Left ventricle myocardium inferior (tissue), 1 donor: ENCODE measurements around the gene OR2M5. TPM values are rescaled to one million over a fixed set of nuclear protein-coding genes. Genes with fewer than 3 reads are reported as not detected.

ENCODE experiments used
- DNase-seq: peaks from one replicate; pipeline ENCODE4 v3.0.0-alpha.2; 2020
- H3K27ac ChIP-seq: fragments of 200-600 bp; replicated peaks from 2 replicates; pipeline ENCODE4 v1.8.0; 2021
- H3K27me3 ChIP-seq: fragments of 200-600 bp; 2 replicates; pipeline ENCODE4 v1.8.0; 2021; ENCODE audit warnings: low read depth
- H3K36me3 ChIP-seq: fragments of 200-600 bp; 2 replicates; pipeline ENCODE4 v1.8.0; 2021
- H3K4me1 ChIP-seq: fragments of 200-600 bp; 2 replicates; pipeline ENCODE4 v1.8.0; 2021
- H3K4me3 ChIP-seq: fragments of 200-600 bp; 2 replicates; pipeline ENCODE4 v1.8.0; 2021; ENCODE audit warnings: mild to moderate bottlenecking, moderate library complexity
- H3K9me3 ChIP-seq: fragments of 200-600 bp; replicated peaks from 2 replicates; pipeline ENCODE4 v1.8.0; 2021
- CTCF ChIP-seq: fragments of 200-600 bp; IDR thresholded peaks from 2 replicates; pipeline ENCODE4 v1.8.0; 2021; ENCODE audit warnings: antibody characterized with exemption, mild to moderate bottlenecking, borderline replicate concordance
- intact Hi-C: fragments of 100-400 bp; cut with micrococcal nuclease; formaldehyde crosslinking; loops from one replicate; pipeline ENCODE4 v1.11.0; 2022
- total RNA-seq: library from RNA; stranded (reverse); fragmentation: NEBNext Ultra II Directional; extraction: Animal tissue kit (Norgen Biotek cat#: 25700); gene quantifications from one replicate; pipeline ENCODE4 v1.2.1, GENCODE V29; 2021
- donor health status: DM: no; HTN: yes; CAD: no; lungs with severe emphysema.

The OR2M5 gene
- total RNA-seq, 1 donor from 2014 or later: not detected

- intact Hi-C loops: no loop called here
- Histone ChIP-seq H3K9me3 (peaks cover 44% of the 10 kb centered on the region), H3K36me3 (no peaks in the 10 kb centered on the region), H3K27me3 (no peaks in the 10 kb centered on the region), H3K4me3 (no peak overlapping the region), H3K4me1 (no peaks in the 10 kb centered on the region), H3K27ac (no peak overlapping the region)
- TF ChIP-seq CTCF: no peak
- no peak for DNase-seq
These were observed 17.3 kb upstream of the OR2M5 start for GRCh38 chr1:248127653-248128052.

- Histone ChIP-seq H3K27me3 (no peaks in the 10 kb centered on the region), H3K4me3 (no peak overlapping the region), H3K36me3 (no peaks in the 10 kb centered on the region), H3K4me1 (no peaks in the 10 kb centered on the region), H3K27ac (no peak overlapping the region), H3K9me3 (peaks cover 31% of the 10 kb centered on the region)
- no peak for TF ChIP-seq CTCF
- intact Hi-C loops: no loop called here
- DNase-seq: no peak
These were observed 8.1 kb upstream of the OR2M5 start for GRCh38 chr1:248136811-248137210.

GRCh38 chr1:248140846-248141245, 4.1 kb upstream of the OR2M5 start:
- Histone ChIP-seq H3K27ac (no peak overlapping the region), H3K27me3 (no peaks in the 10 kb centered on the region), H3K4me1 (no peaks in the 10 kb centered on the region), H3K36me3 (no peaks in the 10 kb centered on the region), H3K4me3 (no peak overlapping the region), H3K9me3 (no peaks in the 10 kb centered on the region)
- intact Hi-C loops: no loop called here
- DNase-seq: no peak
- TF ChIP-seq CTCF: no peak

GRCh38 chr1:248143311-248143710, 1.6 kb upstream of the OR2M5 start:
- Histone ChIP-seq H3K4me3 (no peak overlapping the region), H3K27me3 (no peaks in the 10 kb centered on the region), H3K9me3 (peaks cover 20% of the 10 kb centered on the region), H3K27ac (no peak overlapping the region), H3K4me1 (no peaks in the 10 kb centered on the region), H3K36me3 (no peaks in the 10 kb centered on the region)
- TF ChIP-seq CTCF: no peak
- intact Hi-C loops: no loop called here
- DNase-seq: no peak

GRCh38 chr1:248152056-248152827, 7.3 kb downstream of the OR2M5 start:
- DNase-seq: no peak
- intact Hi-C loops: no loop called here
- no peak for TF ChIP-seq CTCF
- H3K27me3 ChIP-seq: no peaks in the 10 kb centered on the region
- H3K36me3 ChIP-seq: no peaks in the 10 kb centered on the region
- H3K27ac ChIP-seq: no peak overlapping the region
- H3K9me3 ChIP-seq: peaks cover 15% of the 10 kb centered on the region
- no peaks in the 10 kb centered on the region for H3K4me1 ChIP-seq
- H3K4me3 ChIP-seq: no peak overlapping the region
